ENCODE measurements around the gene RBM10. TPM values are rescaled to one million over a fixed set of nuclear protein-coding genes. Genes with fewer than 3 reads are reported as not detected.

The RBM10 gene
- total RNA-seq, 2 donors from 2014 or later = 48.3 to 50.6 TPM

DNA sequence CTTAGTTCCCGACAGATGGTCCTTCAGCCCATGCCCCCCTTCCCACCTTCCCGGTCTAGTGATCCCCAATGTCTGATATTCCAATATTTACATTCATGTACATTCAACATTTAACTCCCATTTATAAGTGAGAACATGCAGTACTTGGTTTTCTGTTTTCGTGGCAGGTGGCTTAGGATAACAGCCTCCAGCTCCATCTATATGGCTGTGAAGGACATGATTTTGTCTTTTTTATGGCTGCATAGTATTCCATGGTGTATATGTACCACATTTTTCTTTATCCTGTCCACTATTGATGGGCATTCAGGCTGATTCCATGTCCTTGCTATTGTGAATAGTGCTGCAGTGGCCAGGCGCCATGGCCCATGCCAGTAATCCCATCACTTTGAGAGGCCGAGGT, 13.8 kb downstream of the RBM10 start:
- Histone ChIP-seq H3K27me3 (ENCODE audit: control insufficient read depth, insufficient read depth, low read length, poor library complexity, severe bottlenecking) (no peaks in the 10 kb centered on the region), H3K36me3 (ENCODE audit: control insufficient read depth, insufficient read depth, low read length) (peaks cover 30% of the 10 kb centered on the region), H3K9ac (ENCODE audit: extremely low read depth, low read length, poor library complexity, severe bottlenecking) (no peak overlapping the region), H3K4me1 (ENCODE audit: control insufficient read depth, insufficient read depth, low read length) (no peaks in the 10 kb centered on the region), H3K9me3 (ENCODE audit: control insufficient read depth, low read length) (no peaks in the 10 kb centered on the region), H3K27ac (ENCODE audit: low read depth, low read length) (no peak overlapping the region), H3K4me3 (ENCODE audit: low read length) (no peak overlapping the region)
- Mint-ChIP-seq H3K27me3 (ENCODE audit: insufficient read depth) (no peaks in the 10 kb centered on the region), H3K4me1 (no peaks in the 10 kb centered on the region), H3K27ac (no peak overlapping the region), H3K4me3 (no peak overlapping the region), H3K36me3 (ENCODE audit: low read depth) (peaks cover 47% of the 10 kb centered on the region), H3K9me3 (peaks cover 60% of the 10 kb centered on the region)
- 80 to 98% methylated on average over 4 of the region's 5 CpGs for WGBS, 2 experiments (ENCODE audit: insufficient coverage in 1 of 2, insufficient read length in 1 of 2)
- no peak for DNase-seq
- no peak for TF ChIP-seq CTCF (conservative IDR thresholded peaks at IDR 0.05)

GRCh38 chrX:47160781-47161180, 15.8 kb downstream of the RBM10 start:
- Mint-ChIP-seq H3K27ac (no peak overlapping the region), H3K9me3 (peaks cover 68% of the 10 kb centered on the region), H3K36me3 (ENCODE audit: low read depth) (peaks cover 47% of the 10 kb centered on the region), H3K27me3 (ENCODE audit: insufficient read depth) (no peaks in the 10 kb centered on the region), H3K4me1 (no peaks in the 10 kb centered on the region), H3K4me3 (no peak overlapping the region)
- Histone ChIP-seq H3K36me3 (ENCODE audit: control insufficient read depth, insufficient read depth, low read length) (peaks cover 24% of the 10 kb centered on the region), H3K9ac (ENCODE audit: extremely low read depth, low read length, poor library complexity, severe bottlenecking) (no peak overlapping the region), H3K9me3 (ENCODE audit: control insufficient read depth, low read length) (no peaks in the 10 kb centered on the region), H3K27ac (ENCODE audit: low read depth, low read length) (no peak overlapping the region), H3K27me3 (ENCODE audit: control insufficient read depth, insufficient read depth, low read length, poor library complexity, severe bottlenecking) (no peaks in the 10 kb centered on the region), H3K4me1 (ENCODE audit: control insufficient read depth, insufficient read depth, low read length) (no peaks in the 10 kb centered on the region), H3K4me3 (ENCODE audit: low read length) (no peak overlapping the region)
- DNase-seq = no peak
- WGBS, 2 experiments (ENCODE audit: insufficient coverage in 1 of 2, insufficient read length in 1 of 2) = 97% methylated on average over 4 of the region's 4 CpGs; no CpG with 5 or more reads in 1 of the 2 experiments
- TF ChIP-seq CTCF (conservative IDR thresholded peaks at IDR 0.05) = no peak

GRCh38 chrX:47162927-47163583, 18.0 kb downstream of the RBM10 start:
- H3K27ac Mint-ChIP-seq = no peak overlapping the region
- Histone ChIP-seq H3K36me3 (ENCODE audit: control insufficient read depth, insufficient read depth, low read length) (peaks cover 19% of the 10 kb centered on the region), H3K4me3 (ENCODE audit: low read length) (no peak overlapping the region), H3K9ac (ENCODE audit: extremely low read depth, low read length, poor library complexity, severe bottlenecking) (no peak overlapping the region), H3K27ac (ENCODE audit: low read depth, low read length) (no peak overlapping the region), H3K27me3 (ENCODE audit: control insufficient read depth, insufficient read depth, low read length, poor library complexity, severe bottlenecking) (no peaks in the 10 kb centered on the region), H3K9me3 (ENCODE audit: control insufficient read depth, low read length) (no peaks in the 10 kb centered on the region), H3K4me1 (ENCODE audit: control insufficient read depth, insufficient read depth, low read length) (no peaks in the 10 kb centered on the region)
- H3K4me1 Mint-ChIP-seq = no peaks in the 10 kb centered on the region
- H3K4me3 Mint-ChIP-seq = no peak overlapping the region
- H3K36me3 Mint-ChIP-seq (ENCODE audit: low read depth) = peaks cover 31% of the 10 kb centered on the region
- peaks cover 55% of the 10 kb centered on the region for H3K9me3 Mint-ChIP-seq
- TF ChIP-seq CTCF (conservative IDR thresholded peaks at IDR 0.05) = no peak
- H3K27me3 Mint-ChIP-seq (ENCODE audit: insufficient read depth) = no peaks in the 10 kb centered on the region
- 86 to 95% methylated on average over 1 to 5 of the region's 5 CpGs for WGBS, 2 experiments (ENCODE audit: insufficient coverage in 1 of 2, insufficient read length in 1 of 2)
- no peak for DNase-seq
